ENCODE data around the gene MPHOSPH8.

MPHOSPH8 gene

GRCh38 chr13:19633479-19634255 is at the start of gene MPHOSPH8:
Gene MPHOSPH8 (plus strand): TSS chr13:19633659. CDS start chr13:19633749, 90 bp downstream.
- DNase-seq = peak; percentile 95

- no peak for DNase-seq
These were observed 46.4 kb upstream of the MPHOSPH8 start for GRCh38 chr13:19586904-19587634.

- DNase-seq = no peak
These were observed 45.7 kb upstream of the MPHOSPH8 start for GRCh38 chr13:19587635-19588300.

- no peak for DNase-seq
These were observed 44.1 kb upstream of the MPHOSPH8 start for GRCh38 chr13:19589312-19589711.

GRCh38 chr13:19590423-19590822 is 43.0 kb upstream of the MPHOSPH8 start:
- no peak for DNase-seq

GRCh38 chr13:19591864-19592263 is 41.6 kb upstream of the MPHOSPH8 start:
- DNase-seq = no peak

GRCh38 chr13:19592657-19593180 is 40.7 kb upstream of the MPHOSPH8 start:
- no peak for DNase-seq

- no peak for DNase-seq
These were observed 37.4 kb upstream of the MPHOSPH8 start for GRCh38 chr13:19596086-19596485.

- DNase-seq = no peak
These were observed 36.5 kb upstream of the MPHOSPH8 start for GRCh38 chr13:19596960-19597361.

- no peak for DNase-seq
These were observed 35.9 kb upstream of the MPHOSPH8 start for GRCh38 chr13:19597523-19597922.

GRCh38 chr13:19601749-19602725 is 31.4 kb upstream of the MPHOSPH8 start:
- DNase-seq = peak; percentile 52

- DNase-seq = no peak
These were observed 29.2 kb upstream of the MPHOSPH8 start for GRCh38 chr13:19604306-19604705.

- DNase-seq = no peak
These were observed 28.1 kb upstream of the MPHOSPH8 start for GRCh38 chr13:19605161-19605955.

- no peak for DNase-seq
These were observed 27.3 kb upstream of the MPHOSPH8 start for GRCh38 chr13:19606152-19606551.

- no peak for DNase-seq
These were observed 26.7 kb upstream of the MPHOSPH8 start for GRCh38 chr13:19606737-19607136.

GRCh38 chr13:19607523-19608078 is 25.9 kb upstream of the MPHOSPH8 start:
- DNase-seq = no peak

- DNase-seq = no peak
These were observed 14.5 kb upstream of the MPHOSPH8 start for GRCh38 chr13:19618977-19619376.

- no peak for DNase-seq
These were observed 11.3 kb upstream of the MPHOSPH8 start for GRCh38 chr13:19622193-19622592.

- no peak for DNase-seq
These were observed 9.2 kb upstream of the MPHOSPH8 start for GRCh38 chr13:19624265-19624664.

- no peak for DNase-seq
These were observed 462 bp upstream of the MPHOSPH8 start for GRCh38 chr13:19632915-19633478.
